HG03439 (cell line): Measurements from ENCODE around the gene BOD1.
"Not testable (repeated sequence)": the region's sequence is repeated elsewhere in the genome, so short reads cannot be mapped to it uniquely, and the experiment has no call there.

Source experiments
- ATAC-seq: cut with Tn5 transposase; IDR thresholded peaks from one replicate; pipeline ENCODE4 v1.9.1; 2021; ENCODE audit warnings: mild to moderate bottlenecking, moderate library complexity; ENCODE audit not compliant: unreplicated experiment

BOD1 gene

GRCh38 chr5:173620784-173621183, 4.3 kb upstream of the BOD1 start:
- ATAC-seq: no peak

GRCh38 chr5:173618927-173619519, 2.6 kb upstream of the BOD1 start:
- no peak for ATAC-seq

- peak; percentile 52 for ATAC-seq
Observed at GRCh38 chr5:173615884-173616576, 420 bp downstream of the BOD1 start.

GRCh38 chr5:173614591-173614990, 1.9 kb downstream of the BOD1 start:
- ATAC-seq: no peak

- ATAC-seq: no peak
Observed at GRCh38 chr5:173613433-173614159, 2.9 kb downstream of the BOD1 start.

- ATAC-seq: no peak
Observed at GRCh38 chr5:173612948-173613347, 3.5 kb downstream of the BOD1 start.

GRCh38 chr5:173611706-173612105, 4.7 kb downstream of the BOD1 start:
- no peak for ATAC-seq

- no peak for ATAC-seq
Observed at GRCh38 chr5:173604141-173604540, 12.3 kb downstream of the BOD1 start.

- no peak for ATAC-seq
Observed at GRCh38 chr5:173602423-173602822, 14.0 kb downstream of the BOD1 start.

- no peak for ATAC-seq
Observed at GRCh38 chr5:173598686-173599085, 17.8 kb downstream of the BOD1 start.

GRCh38 chr5:173597304-173597703, 19.1 kb downstream of the BOD1 start:
- ATAC-seq: no peak

GRCh38 chr5:173595841-173596240, 20.6 kb downstream of the BOD1 start:
- no peak for ATAC-seq

GRCh38 chr5:173594061-173594460, 22.4 kb downstream of the BOD1 start:
- no peak for ATAC-seq

GRCh38 chr5:173592050-173592669, 24.3 kb downstream of the BOD1 start:
- no peak for ATAC-seq

- no peak for ATAC-seq
Observed at GRCh38 chr5:173591056-173591514, 25.4 kb downstream of the BOD1 start.

GRCh38 chr5:173590436-173591055, 25.9 kb downstream of the BOD1 start:
- ATAC-seq: no peak

GRCh38 chr5:173586133-173586532, 30.3 kb downstream of the BOD1 start:
- not testable (repeated sequence) for ATAC-seq

- ATAC-seq: no peak
Observed at GRCh38 chr5:173583346-173583745, 33.1 kb downstream of the BOD1 start.

GRCh38 chr5:173582216-173583111, 34.0 kb downstream of the BOD1 start:
- ATAC-seq: no peak
